Stomach (tissue), 9 donors: ENCODE results near the gene SCARB2. TPM values are rescaled to one million over a fixed set of nuclear protein-coding genes. Genes with fewer than 3 reads are reported as not detected.

ENCODE experiments used
- DNase-seq, 2 donors: peaks; one replicate each; pipeline versions ENCODE4 v3.0.0 to v3.0.0-alpha.2; 2013 to 2019
- H3K27ac ChIP-seq, 5 donors: fragments of 200-600 bp in 4 of 5; sonication (generic) in 4 of 5; one replicate each; pipeline ENCODE4 v1.5.1; 2013 to 2019; ENCODE audit warnings: mild to moderate bottlenecking in 1 of 5, moderate library complexity in 1 of 5
- H3K27me3 ChIP-seq, 3 donors: fragments of 200-600 bp; sonication (generic); one replicate each; pipeline ENCODE4 v1.5.1; 2017 to 2019; ENCODE audit warnings: mixed run types in 1 of 3
- H3K36me3 ChIP-seq, 4 donors: fragments of 200-600 bp; sonication (generic); 1 replicate in 3 of 4; 2 replicates in 1 of 4; pipeline ENCODE4 v1.5.1; 2016 to 2019
- H3K4me1 ChIP-seq, 4 donors: fragments of 200-600 bp; sonication (generic); one replicate each; pipeline ENCODE4 v1.5.1; 2016 to 2019
- H3K4me3 ChIP-seq, 4 donors: fragments of 200-600 bp; sonication (generic) in 3 of 4; one replicate each; pipeline ENCODE4 v1.5.1; 2016 to 2019; ENCODE audit warnings: mild to moderate bottlenecking in 1 of 4
- H3K9me3 ChIP-seq, 4 donors: fragments of 200-600 bp; sonication (generic); one replicate each; pipeline ENCODE4 v1.5.1; 2016 to 2019
- EP300 ChIP-seq: sonication (generic); formaldehyde crosslinking; IDR thresholded peaks from one replicate; pipeline ENCODE4 v1.6.1; 2017; ENCODE audit warnings: antibody characterized with exemption
- POLR2A ChIP-seq, 4 donors: fragments of 450-650 bp; IDR thresholded peaks; one replicate each; pipeline ENCODE4 v1.6.1; 2016; ENCODE audit warnings: antibody characterized with exemption in 4 of 4, control low read depth in 2 of 4, mild to moderate bottlenecking in 1 of 4, moderate library complexity in 1 of 4
- POLR2AphosphoS5 ChIP-seq, 3 donors: sonication (generic); formaldehyde crosslinking; IDR thresholded peaks; one replicate each; pipeline ENCODE4 v1.6.1; 2016; ENCODE audit warnings: antibody characterized with exemption in 3 of 3
- WGBS, 5 donors: extraction: QIAGEN DNeasy Blood & Tissue Kit in 3 of 5; methylation state at CpG; one replicate each; pipeline versions ENCODE4 v1.1.5 to v1.1.7; 2013 to 2018; 5-methylcytosine and 5-hydroxymethylcytosine counted together
- intact Hi-C: fragments of 100-400 bp; cut with DNase I; formaldehyde crosslinking; loops from one replicate; pipeline ENCODE4 v1.15.1; 2023; ENCODE audit warnings: low total_unique reads
- polyA plus RNA-seq, 3 donors: library from polyadenylated mRNA; stranded (reverse); fragments of 200-250 nt; gene quantifications; one replicate each; pipeline ENCODE4 v1.2.3, GENCODE V29; 2013
- total RNA-seq, 5 donors: library from RNA; depleted of rRNA; stranded (reverse); fragments of >200 nt; gene quantifications; one replicate each; pipeline versions ENCODE4 v1.1.0 to v1.2.3, GENCODE V29; 2014 to 2016
- TF ChIP-seq, protein P1 (sequence below), 7 experiments: fragments of 450-650 bp in 4 of 7; fragments of 200-600 bp in 3 of 7; sonication (generic) in 3 of 7; IDR thresholded peaks; one replicate each; pipeline ENCODE4 v1.5.1; 2016 to 2019; ENCODE audit warnings: antibody characterized with exemption in 7 of 7, control low read depth in 2 of 7, mild to moderate bottlenecking in 1 of 7
- donor health status: healthy with polysubstance abuse.
- donor health status: Bipolar disorder and iron deficiency.
- donor health status: healthy.

Gene SCARB2
- total and polyA plus RNA-seq, 8 donors = 30.4 to 293 (median 88.0) TPM

GRCh38 chr4:76211769-76212708 lies 1.6 kb downstream of the SCARB2 start:
- Histone ChIP-seq H3K4me3 (peak overlapping the region; percentile 62 to 78 (median 74)), H3K36me3 (no peaks in the 10 kb centered on the region), H3K27me3 (no peaks in the 10 kb centered on the region), H3K27ac (peak overlapping the region; percentile 75 to 99 (median 96)), H3K4me1 (peaks cover 64 to 83% (median 80%) of the 10 kb centered on the region in 4 donors), H3K9me3 (no peaks in the 10 kb centered on the region)
- DNase-seq = no peak
- intact Hi-C loops = no loop called here
- TF ChIP-seq POLR2AphosphoS5 (IDR thresholded peaks at IDR 0.05) (peak in 1 of 3 donors; percentile 17), POLR2A (IDR thresholded peaks at IDR 0.05) (no peak)
- TF ChIP-seq, protein P1, sequence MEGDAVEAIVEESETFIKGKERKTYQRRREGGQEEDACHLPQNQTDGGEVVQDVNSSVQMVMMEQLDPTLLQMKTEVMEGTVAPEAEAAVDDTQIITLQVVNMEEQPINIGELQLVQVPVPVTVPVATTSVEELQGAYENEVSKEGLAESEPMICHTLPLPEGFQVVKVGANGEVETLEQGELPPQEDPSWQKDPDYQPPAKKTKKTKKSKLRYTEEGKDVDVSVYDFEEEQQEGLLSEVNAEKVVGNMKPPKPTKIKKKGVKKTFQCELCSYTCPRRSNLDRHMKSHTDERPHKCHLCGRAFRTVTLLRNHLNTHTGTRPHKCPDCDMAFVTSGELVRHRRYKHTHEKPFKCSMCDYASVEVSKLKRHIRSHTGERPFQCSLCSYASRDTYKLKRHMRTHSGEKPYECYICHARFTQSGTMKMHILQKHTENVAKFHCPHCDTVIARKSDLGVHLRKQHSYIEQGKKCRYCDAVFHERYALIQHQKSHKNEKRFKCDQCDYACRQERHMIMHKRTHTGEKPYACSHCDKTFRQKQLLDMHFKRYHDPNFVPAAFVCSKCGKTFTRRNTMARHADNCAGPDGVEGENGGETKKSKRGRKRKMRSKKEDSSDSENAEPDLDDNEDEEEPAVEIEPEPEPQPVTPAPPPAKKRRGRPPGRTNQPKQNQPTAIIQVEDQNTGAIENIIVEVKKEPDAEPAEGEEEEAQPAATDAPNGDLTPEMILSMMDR (IDR thresholded peaks at IDR 0.05) = no peak
- WGBS, 5 donors = 15 to 30% (median 23%) methylated on average over 6 of the region's 6 CpGs

- DNase-seq = no peak
- no peak for TF ChIP-seq EP300
- no peaks in the 10 kb centered on the region for H3K9me3 ChIP-seq
- no peaks in the 10 kb centered on the region for H3K36me3 ChIP-seq
- peaks cover 68 to 91% (median 86%) of the 10 kb centered on the region in 4 donors for H3K4me1 ChIP-seq
- peak overlapping the region in 3 of 4 donors; percentile 62 to 78 (median 69) for H3K4me3 ChIP-seq
- no peaks in the 10 kb centered on the region for H3K27me3 ChIP-seq
- intact Hi-C loops = no loop called here
- WGBS, 5 donors = 19 to 43% (median 27%) methylated on average over 4 of the region's 4 CpGs
- H3K27ac ChIP-seq = peak overlapping the region; percentile 57 to 99 (median 96)
These were observed 3.2 kb downstream of the SCARB2 start for GRCh38 chr4:76210452-76210851.

DNA sequence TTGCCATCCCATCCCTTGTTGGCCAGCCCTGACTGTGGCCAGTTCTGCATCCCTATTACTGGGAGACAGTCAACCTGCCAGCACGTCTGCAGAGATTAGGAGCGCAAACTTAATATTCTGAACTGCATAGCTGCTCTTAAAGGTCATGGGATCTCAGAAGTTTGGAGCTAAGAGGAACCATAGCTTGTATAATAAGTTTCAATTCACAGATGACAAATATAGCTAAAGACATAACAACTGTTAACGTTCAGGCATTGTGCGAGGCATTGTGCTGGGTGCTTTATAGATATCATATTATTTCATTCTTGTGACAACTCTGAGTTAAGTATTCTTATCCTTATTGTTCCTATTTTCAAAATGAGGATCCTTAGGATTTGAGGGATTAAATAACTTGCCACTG lies 3.7 kb downstream of the SCARB2 start:
- intact Hi-C loops = no loop called here
- peak overlapping the region; percentile 11 to 99 (median 96) for H3K27ac ChIP-seq

GRCh38 chr4:76208005-76208765 lies 5.4 kb downstream of the SCARB2 start:
- peak; percentile 74 to 94 for DNase-seq
- Histone ChIP-seq H3K4me1 (peaks cover 69 to 98% (median 94%) of the 10 kb centered on the region in 4 donors), H3K27ac (peak overlapping the region; percentile 81 to 99 (median 96)), H3K9me3 (no peaks in the 10 kb centered on the region), H3K36me3 (no peaks in the 10 kb centered on the region), H3K27me3 (no peaks in the 10 kb centered on the region), H3K4me3 (peak overlapping the region in 3 of 4 donors; percentile 13 to 27 (median 21))
- 12 to 22% (median 15%) methylated on average over 9 of the region's 9 CpGs for WGBS, 5 donors
- TF ChIP-seq EP300 (no peak), POLR2AphosphoS5 (IDR thresholded peaks at IDR 0.05) (peak; percentile 71 to 92 (median 79)), POLR2A (IDR thresholded peaks at IDR 0.05) (no peak)
- TF ChIP-seq, protein P1 (IDR thresholded peaks at IDR 0.05) = no peak
- intact Hi-C loops = no loop called here

More for the DNA sequence above, 3.7 kb downstream of the SCARB2 start:
- no peaks in the 10 kb centered on the region for H3K9me3 ChIP-seq
- no peaks in the 10 kb centered on the region for H3K36me3 ChIP-seq
- H3K4me3 ChIP-seq = peak overlapping the region in 2 of 4 donors; percentile 62 to 69
- TF ChIP-seq POLR2AphosphoS5 (IDR thresholded peaks at IDR 0.05) (no peak), POLR2A (IDR thresholded peaks at IDR 0.05) (no peak), EP300 (no peak)
- TF ChIP-seq, protein P1 (IDR thresholded peaks at IDR 0.05) = no peak
- peaks cover 65 to 91% (median 86%) of the 10 kb centered on the region in 4 donors for H3K4me1 ChIP-seq
- no peaks in the 10 kb centered on the region for H3K27me3 ChIP-seq
- no peak for DNase-seq
- 37 to 60% (median 50%) methylated on average over 4 of the region's 4 CpGs for WGBS, 5 donors
